Cerebellar nuclear complex (tissue), 1 donor: ENCODE data around the gene CDON.
"Not testable (repeated sequence)": the region's sequence is repeated elsewhere in the genome, so short reads cannot be mapped to it uniquely, and the experiment has no call there.

Experiments used
- DNase-seq, 2 experiments: peaks; one replicate each; lab custom pipeline; 2025; lab: John Stamatoyannopoulos, UW

Gene CDON

GRCh38 chr11:126048197-126048596 is 14.5 kb downstream of the CDON start:
- DNase-seq, result no peak

DNA sequence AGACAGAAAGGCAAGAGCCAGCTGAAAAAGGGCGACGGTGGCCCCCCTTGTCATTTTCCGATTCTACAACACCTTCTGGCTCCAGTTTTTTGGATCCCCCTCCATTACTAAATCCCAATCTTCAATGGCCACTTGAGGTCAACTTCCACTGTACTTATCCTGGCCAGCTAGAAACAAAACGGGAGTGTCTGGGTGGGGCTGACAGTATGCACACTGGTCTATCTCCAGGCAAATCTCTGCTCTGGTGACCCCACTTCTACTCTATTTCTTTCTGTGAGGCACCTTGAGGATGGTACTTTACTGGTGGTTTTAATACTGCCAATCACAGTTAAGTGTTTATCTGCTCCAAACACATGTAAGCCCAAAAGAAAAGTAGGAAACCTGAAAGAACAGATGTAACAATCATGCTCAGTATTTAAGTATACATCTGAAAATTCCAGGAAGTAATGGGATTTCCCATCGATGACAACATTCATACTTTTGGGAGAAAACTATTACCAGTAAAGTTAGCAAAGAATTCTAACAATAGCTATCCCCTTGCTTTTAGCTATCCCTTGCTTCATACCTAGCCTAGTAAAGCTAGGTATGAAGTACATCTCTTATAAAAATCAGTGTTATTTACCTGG is 16.0 kb downstream of the CDON start:
- DNase-seq, result no peak

DNA sequence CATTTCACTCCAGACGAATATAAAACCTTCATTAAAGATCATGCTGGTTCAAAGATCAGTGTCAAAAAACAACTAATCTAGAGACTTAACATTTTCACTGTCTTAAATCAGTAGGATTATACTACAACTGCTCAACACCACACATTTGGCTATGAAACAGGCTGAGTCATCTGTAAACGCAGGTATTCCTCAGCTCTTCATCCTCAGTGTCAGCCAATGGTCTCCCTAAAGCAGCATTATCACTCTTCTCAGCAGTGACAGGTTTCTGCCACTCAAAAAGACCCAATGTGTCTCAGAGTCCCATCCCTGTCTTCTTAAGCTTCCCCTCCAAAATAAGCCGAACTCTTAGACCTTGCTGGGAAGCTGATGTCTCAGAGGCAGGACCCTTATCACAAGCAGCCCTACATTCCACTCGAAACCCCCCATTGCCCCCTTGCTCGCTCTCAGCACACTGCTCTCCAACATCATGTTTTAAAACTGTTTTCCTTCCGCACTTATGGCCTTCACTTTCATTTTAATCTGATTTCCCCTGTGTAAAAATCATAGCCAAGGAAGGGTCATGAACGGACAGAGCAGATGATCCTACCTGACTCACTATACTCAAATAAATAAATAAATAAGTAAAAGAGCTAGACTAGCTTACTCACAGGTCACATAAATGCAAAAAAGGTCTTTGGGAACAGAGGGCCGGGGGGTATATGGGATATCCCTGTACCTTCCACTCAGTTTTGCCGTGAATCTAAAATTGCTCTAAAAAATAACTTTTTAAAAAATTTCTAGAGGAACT is 23.0 kb downstream of the CDON start:
- DNase-seq, result no peak

- DNase-seq, result no peak
Observed at GRCh38 chr11:126035718-126036117, 26.9 kb downstream of the CDON start.

GRCh38 chr11:126034933-126035425 is 27.7 kb downstream of the CDON start:
- DNase-seq, result no peak

- no peak for DNase-seq
Observed at GRCh38 chr11:126034039-126034932, 28.4 kb downstream of the CDON start.

GRCh38 chr11:126032375-126032774 is 30.3 kb downstream of the CDON start:
- no peak for DNase-seq

GRCh38 chr11:126029805-126030204 is 32.9 kb downstream of the CDON start:
- no peak for DNase-seq

GRCh38 chr11:126029237-126029636 is 33.4 kb downstream of the CDON start:
- DNase-seq, result no peak

GRCh38 chr11:126028534-126028933 is 34.1 kb downstream of the CDON start:
- DNase-seq, result not testable (repeated sequence)

GRCh38 chr11:126026579-126026978 is 36.1 kb downstream of the CDON start:
- DNase-seq, result no peak

- DNase-seq, result no peak
Observed at GRCh38 chr11:126025822-126026221, 36.8 kb downstream of the CDON start.

DNA sequence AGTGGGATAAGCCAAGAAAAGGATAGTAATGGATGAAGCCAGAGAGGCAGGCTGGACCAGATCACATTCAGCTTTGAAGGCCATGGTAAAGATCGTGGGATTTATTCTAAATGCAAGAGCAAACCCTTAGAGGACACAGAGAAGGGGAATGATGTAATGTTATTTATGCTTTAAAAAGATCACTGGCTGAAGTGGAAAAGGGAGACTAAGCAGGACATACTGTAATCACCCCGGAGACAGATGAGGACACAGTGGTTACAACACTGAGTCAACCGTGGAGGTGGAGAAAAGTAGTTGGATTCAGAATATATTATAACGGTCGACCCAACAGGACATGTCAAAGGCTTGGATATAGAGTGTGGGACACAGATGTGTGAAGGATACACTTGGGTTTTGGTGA is 38.5 kb downstream of the CDON start:
- no peak for DNase-seq

DNA sequence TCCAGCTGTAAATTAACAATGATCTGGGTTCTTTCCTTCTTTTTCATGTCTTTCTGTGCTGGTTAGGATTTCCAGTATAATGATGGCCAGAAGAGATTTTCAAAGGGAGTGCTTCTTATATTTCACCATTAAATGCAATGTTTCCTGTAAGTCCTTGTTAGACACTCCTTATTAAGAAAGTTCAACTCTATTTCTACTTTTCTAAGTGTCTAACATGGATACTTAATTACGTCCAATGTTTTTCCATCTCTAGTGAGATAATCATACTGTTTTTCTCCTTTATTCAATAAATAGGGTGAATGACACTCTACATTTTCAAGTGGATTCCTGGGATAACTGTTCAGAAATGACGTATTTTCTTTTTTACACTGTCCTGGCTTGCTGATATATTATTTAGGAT is 49.8 kb downstream of the CDON start:
- DNase-seq, result no peak

DNA sequence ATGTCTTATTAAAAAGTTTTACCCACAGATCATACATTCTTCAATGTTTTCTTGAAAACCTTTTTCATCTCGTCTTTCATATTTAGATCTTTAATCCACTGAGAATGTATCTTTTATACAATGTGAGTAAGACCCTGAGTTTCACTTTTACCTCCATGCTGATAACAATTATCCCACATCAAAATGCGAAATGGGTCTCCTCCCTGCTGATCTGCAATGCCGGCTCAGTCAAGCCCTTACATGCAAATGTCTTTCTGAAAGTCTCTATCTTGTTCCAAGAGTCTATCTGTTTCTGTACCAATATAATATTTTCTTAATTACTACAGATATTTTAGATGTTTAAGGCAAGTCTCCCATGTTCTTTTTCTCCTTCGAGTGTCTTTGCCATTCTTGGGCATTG is 50.9 kb downstream of the CDON start:
- DNase-seq, result no peak

DNA sequence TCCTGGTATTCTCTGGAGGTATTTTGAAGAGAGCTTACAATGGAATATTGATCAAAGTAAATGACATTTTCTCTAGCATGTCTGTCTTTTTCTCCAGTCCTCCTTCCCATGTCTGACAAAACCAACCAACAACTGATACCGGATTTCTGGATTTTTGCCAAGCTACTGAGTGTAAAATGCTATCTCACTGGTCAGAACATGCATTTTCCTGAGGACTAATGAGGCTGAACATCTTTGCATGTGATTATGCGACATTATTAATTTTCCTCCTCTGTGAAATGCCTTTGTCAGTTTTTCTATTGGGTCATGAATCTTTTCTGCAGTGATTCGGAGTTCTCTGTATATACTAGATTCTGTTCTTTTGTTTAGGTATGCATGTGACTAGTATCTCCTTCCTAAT is 51.4 kb downstream of the CDON start:
- no peak for DNase-seq

DNA sequence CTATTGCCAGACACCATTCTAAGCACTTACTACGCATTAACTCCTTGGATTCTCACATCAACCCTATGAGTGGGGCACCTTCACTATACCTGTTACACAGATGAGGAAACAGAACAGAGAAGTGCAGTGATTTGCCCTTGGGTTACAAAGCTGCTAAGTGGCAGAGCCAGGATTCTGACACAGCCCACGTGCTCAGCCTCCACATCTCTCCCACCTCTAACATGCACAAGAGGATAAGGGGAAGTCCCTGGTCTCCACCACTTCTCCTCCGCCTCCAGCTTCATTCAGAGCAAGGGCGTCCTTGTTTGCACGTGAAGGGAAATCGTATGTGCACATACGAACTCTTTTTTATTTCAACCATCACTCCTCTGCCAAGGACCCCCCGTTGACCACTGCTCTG is 53.7 kb downstream of the CDON start:
- no peak for DNase-seq

GRCh38 chr11:126007238-126007637 is 55.4 kb downstream of the CDON start:
- DNase-seq, result no peak

- DNase-seq, result no peak
Observed at GRCh38 chr11:126006068-126006467, 56.6 kb downstream of the CDON start.

GRCh38 chr11:126002181-126002580 is 60.5 kb downstream of the CDON start:
- DNase-seq, result no peak

DNA sequence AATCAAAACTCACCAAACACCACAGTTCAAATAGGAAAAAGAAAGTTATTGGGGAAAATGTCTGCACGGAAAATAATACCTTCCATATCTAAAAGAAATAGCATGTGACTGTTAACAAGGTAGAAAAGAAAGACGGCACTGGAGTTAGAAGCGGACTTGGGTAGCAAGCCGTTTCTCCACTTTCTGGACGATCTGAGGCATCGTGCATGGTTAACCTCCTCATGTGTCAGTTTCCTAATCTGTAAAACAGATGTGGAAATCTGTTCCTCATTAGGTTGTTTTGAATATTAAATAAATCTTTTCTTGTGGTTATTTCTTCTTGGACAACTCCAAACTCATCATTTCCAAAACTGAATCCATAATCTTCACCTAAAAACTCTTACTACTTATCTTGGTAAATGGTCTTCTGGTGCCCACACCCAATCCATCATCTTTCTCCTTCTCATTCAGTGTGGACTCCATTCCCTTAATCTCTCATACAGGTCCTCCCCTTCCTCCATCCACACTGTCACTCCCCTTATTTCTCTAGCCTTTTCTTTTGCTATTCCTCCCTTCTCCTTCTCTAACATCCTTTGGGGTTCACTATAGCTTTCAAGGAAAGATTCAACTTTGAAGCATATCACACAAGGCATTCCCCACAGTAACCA is 63.3 kb downstream of the CDON start:
- DNase-seq, result no peak

- DNase-seq, result no peak
Observed at GRCh38 chr11:125998267-125998666, 64.4 kb downstream of the CDON start.
